ENCODE data around the gene WSCD2.

Gene WSCD2

DNA sequence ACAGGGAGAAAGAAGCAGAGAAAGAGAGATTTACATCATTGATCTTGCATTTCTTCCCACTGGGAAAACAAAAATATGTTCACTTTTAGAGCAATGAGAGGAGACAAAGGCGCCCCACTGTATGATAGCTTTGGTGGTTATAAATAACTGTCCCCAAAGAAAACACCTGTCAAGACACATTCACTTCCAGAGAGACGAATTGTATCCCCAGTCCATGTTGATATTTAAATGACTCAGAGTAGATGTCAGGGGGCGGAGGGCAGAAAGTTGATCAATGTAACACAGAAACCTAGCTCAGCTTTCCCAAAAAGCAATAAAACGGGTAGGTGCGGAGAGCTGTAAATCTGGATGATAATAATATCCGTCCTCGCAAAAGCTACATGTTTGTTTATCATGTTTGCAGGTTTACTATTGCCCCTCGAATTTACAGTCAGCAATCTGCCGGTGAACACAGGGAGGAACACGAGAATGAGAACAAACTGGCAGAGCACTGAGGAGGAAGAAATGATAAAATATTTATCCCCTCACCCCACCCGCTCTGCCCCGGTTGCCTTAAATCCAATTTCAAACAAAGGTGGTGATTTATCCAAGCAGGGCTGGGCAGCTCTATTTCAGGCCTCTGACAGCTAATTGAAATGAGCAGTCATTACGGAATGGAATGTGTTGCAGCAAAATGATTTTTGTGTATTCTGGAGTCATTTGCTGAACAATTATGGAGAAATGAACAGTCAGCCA lies 125.6 kb downstream of the WSCD2 start:
- Histone ChIP-seq H3K4me3 (replicated peaks; ENCODE audit: insufficient read depth, low read length) (no peak overlapping the region), H3K27me3 (ENCODE audit: insufficient read depth, poor library complexity, severe bottlenecking) (no peaks in the 10 kb centered on the region), H3K27ac (replicated peaks) (no peak overlapping the region)
- no peak for DNase-seq (ENCODE audit: low read depth in 1 of 2, low spot score in 1 of 2)
- TF ChIP-seq SPI1 (IDR thresholded peaks at IDR 0.05; ENCODE audit: borderline replicate concordance, low read depth), result no peak
- TF ChIP-seq, protein P1, sequence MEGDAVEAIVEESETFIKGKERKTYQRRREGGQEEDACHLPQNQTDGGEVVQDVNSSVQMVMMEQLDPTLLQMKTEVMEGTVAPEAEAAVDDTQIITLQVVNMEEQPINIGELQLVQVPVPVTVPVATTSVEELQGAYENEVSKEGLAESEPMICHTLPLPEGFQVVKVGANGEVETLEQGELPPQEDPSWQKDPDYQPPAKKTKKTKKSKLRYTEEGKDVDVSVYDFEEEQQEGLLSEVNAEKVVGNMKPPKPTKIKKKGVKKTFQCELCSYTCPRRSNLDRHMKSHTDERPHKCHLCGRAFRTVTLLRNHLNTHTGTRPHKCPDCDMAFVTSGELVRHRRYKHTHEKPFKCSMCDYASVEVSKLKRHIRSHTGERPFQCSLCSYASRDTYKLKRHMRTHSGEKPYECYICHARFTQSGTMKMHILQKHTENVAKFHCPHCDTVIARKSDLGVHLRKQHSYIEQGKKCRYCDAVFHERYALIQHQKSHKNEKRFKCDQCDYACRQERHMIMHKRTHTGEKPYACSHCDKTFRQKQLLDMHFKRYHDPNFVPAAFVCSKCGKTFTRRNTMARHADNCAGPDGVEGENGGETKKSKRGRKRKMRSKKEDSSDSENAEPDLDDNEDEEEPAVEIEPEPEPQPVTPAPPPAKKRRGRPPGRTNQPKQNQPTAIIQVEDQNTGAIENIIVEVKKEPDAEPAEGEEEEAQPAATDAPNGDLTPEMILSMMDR (IDR thresholded peaks at IDR 0.05; ENCODE audit: insufficient read depth, low read length), result no peak
- TF ChIP-seq POLR2AphosphoS5 (IDR thresholded peaks at IDR 0.05; ENCODE audit: low read depth), result no peak
- no peak for TF ChIP-seq GABPA (IDR thresholded peaks at IDR 0.05; ENCODE audit: low read depth)
- TF ChIP-seq, protein P2, sequence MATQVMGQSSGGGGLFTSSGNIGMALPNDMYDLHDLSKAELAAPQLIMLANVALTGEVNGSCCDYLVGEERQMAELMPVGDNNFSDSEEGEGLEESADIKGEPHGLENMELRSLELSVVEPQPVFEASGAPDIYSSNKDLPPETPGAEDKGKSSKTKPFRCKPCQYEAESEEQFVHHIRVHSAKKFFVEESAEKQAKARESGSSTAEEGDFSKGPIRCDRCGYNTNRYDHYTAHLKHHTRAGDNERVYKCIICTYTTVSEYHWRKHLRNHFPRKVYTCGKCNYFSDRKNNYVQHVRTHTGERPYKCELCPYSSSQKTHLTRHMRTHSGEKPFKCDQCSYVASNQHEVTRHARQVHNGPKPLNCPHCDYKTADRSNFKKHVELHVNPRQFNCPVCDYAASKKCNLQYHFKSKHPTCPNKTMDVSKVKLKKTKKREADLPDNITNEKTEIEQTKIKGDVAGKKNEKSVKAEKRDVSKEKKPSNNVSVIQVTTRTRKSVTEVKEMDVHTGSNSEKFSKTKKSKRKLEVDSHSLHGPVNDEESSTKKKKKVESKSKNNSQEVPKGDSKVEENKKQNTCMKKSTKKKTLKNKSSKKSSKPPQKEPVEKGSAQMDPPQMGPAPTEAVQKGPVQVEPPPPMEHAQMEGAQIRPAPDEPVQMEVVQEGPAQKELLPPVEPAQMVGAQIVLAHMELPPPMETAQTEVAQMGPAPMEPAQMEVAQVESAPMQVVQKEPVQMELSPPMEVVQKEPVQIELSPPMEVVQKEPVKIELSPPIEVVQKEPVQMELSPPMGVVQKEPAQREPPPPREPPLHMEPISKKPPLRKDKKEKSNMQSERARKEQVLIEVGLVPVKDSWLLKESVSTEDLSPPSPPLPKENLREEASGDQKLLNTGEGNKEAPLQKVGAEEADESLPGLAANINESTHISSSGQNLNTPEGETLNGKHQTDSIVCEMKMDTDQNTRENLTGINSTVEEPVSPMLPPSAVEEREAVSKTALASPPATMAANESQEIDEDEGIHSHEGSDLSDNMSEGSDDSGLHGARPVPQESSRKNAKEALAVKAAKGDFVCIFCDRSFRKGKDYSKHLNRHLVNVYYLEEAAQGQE (IDR thresholded peaks at IDR 0.05; ENCODE audit: insufficient replicate concordance, low read depth), result no peak

DNA sequence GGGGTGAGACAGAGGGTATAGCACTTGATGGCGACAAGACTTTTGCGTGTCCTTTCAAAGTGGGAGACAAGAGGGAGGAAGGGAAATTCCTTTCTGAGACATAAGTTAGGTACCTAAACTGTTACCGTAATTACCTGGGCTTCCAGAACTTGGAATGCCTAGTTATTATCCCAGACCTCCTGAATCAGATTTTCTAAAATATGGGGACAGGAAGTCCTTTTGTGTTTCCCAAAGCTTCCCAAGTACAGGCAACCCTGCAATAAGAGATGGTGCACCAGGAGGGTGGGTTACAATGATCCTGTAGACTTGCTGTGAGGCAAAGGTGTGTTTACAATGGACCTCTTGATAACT lies 126.1 kb downstream of the WSCD2 start:
- H3K27me3 ChIP-seq (ENCODE audit: insufficient read depth, poor library complexity, severe bottlenecking), result no peaks in the 10 kb centered on the region
- no peak overlapping the region for H3K4me3 ChIP-seq (replicated peaks; ENCODE audit: insufficient read depth, low read length)
- DNase-seq (ENCODE audit: low read depth in 1 of 2, low spot score in 1 of 2), result no peak
- H3K27ac ChIP-seq (replicated peaks), result no peak overlapping the region
- no peak for TF ChIP-seq POLR2AphosphoS5 (IDR thresholded peaks at IDR 0.05; ENCODE audit: low read depth)

DNA sequence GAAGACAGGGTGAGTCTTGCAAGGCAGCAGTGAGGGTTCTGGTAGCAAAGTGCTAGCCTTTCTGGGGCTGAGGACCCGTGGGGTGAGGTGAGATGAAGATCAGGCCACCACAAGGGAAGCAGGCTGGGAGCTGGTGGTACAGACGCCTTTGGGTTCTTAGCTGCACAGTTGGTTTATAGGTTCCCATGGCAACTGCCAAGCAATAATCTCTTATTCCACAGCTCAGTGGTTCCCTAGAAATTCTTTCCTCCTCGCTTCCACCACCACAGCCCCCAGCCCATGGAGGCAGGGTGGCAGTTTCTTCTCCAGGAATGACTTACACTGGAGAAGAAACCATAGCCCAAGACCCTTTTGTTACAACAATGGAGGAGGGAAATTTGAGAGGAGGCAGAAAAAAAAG lies 127.9 kb downstream of the WSCD2 start:
- no peaks in the 10 kb centered on the region for H3K27me3 ChIP-seq (ENCODE audit: insufficient read depth, poor library complexity, severe bottlenecking)
- DNase-seq (ENCODE audit: low read depth in 1 of 2, low spot score in 1 of 2), result no peak
- H3K27ac ChIP-seq (replicated peaks), result no peak overlapping the region
- no peak for TF ChIP-seq POLR2AphosphoS5 (IDR thresholded peaks at IDR 0.05; ENCODE audit: low read depth)
- TF ChIP-seq, protein P1 (IDR thresholded peaks at IDR 0.05; ENCODE audit: insufficient read depth, low read length), result no peak
- TF ChIP-seq, protein P2 (IDR thresholded peaks at IDR 0.05; ENCODE audit: insufficient replicate concordance, low read depth), result no peak
- TF ChIP-seq SPI1 (IDR thresholded peaks at IDR 0.05; ENCODE audit: borderline replicate concordance, low read depth), result no peak
- no peak for TF ChIP-seq GABPA (IDR thresholded peaks at IDR 0.05; ENCODE audit: low read depth)
- H3K4me3 ChIP-seq (replicated peaks; ENCODE audit: insufficient read depth, low read length), result no peak overlapping the region

DNA sequence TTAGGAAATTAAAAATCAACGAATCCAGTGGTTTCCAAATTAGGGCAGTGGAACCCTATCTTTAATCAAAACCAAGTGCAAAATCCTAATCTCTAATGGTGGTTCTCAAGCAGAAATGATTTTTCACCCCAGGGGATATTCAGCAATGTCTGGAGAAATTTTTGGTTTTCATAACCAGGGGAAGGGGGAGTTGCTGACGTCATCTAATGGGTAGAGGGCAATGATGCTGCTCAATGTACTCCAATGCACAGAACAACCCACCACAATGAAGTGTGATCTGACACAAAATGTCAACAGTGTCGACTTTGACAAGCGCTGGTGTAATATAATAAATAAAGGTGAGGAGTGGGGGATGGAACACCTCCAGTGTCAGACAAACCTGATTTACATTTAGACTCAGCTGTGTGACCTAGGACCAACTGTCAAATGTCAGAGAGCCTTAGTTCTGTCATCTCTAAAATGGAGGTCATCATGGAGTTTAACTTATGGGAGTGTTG lies 128.6 kb downstream of the WSCD2 start:
- Histone ChIP-seq H3K4me3 (replicated peaks; ENCODE audit: insufficient read depth, low read length) (no peak overlapping the region), H3K27ac (replicated peaks) (no peak overlapping the region), H3K27me3 (ENCODE audit: insufficient read depth, poor library complexity, severe bottlenecking) (no peaks in the 10 kb centered on the region)
- TF ChIP-seq POLR2AphosphoS5 (IDR thresholded peaks at IDR 0.05; ENCODE audit: low read depth) (no peak), GABPA (IDR thresholded peaks at IDR 0.05; ENCODE audit: low read depth) (no peak), SPI1 (IDR thresholded peaks at IDR 0.05; ENCODE audit: borderline replicate concordance, low read depth) (no peak)
- TF ChIP-seq, protein P2 (IDR thresholded peaks at IDR 0.05; ENCODE audit: insufficient replicate concordance, low read depth), result no peak
- TF ChIP-seq, protein P1 (IDR thresholded peaks at IDR 0.05; ENCODE audit: insufficient read depth, low read length), result no peak
- no peak for DNase-seq (ENCODE audit: low read depth in 1 of 2, low spot score in 1 of 2)

Data from HL-60 (cell line).